G401 (cell line): ENCODE data around the gene SRRM2. TPM values are rescaled to one million over a fixed set of nuclear protein-coding genes. Genes with fewer than 3 reads are reported as not detected.

Source experiments
- DNase-seq: peaks from one replicate; pipeline ENCODE4 v3.0.0-alpha.2; 2015; ENCODE audit warnings: low spot score
- in situ Hi-C: cut with HindIII; loops from 2 replicates; pipeline ENCODE4 v1.10.0; 2016; ENCODE audit warnings: low sequenced_read_pairs, mixed read lengths
- total RNA-seq: library from RNA; depleted of rRNA; stranded (reverse); fragments of >200 nt; shearing (Covaris generic); gene quantifications from 2 replicates; pipeline ENCODE4 v1.2.3, GENCODE V29; 2014

Gene SRRM2
- total RNA-seq, 1 experiment from 2014 or later: 44.7 TPM

- in situ Hi-C loops: no loop called here
- no peak for DNase-seq
Observed at GRCh38 chr16:2771496-2772402, 19.3 kb downstream of the SRRM2 start.

GRCh38 chr16:2773188-2773968, 20.9 kb downstream of the SRRM2 start:
- DNase-seq: no peak
- in situ Hi-C loops: no loop called here

- peak; percentile 66 for DNase-seq
- in situ Hi-C loops: no loop called here
Observed at GRCh38 chr16:2774161-2774891, 21.9 kb downstream of the SRRM2 start.

DNA sequence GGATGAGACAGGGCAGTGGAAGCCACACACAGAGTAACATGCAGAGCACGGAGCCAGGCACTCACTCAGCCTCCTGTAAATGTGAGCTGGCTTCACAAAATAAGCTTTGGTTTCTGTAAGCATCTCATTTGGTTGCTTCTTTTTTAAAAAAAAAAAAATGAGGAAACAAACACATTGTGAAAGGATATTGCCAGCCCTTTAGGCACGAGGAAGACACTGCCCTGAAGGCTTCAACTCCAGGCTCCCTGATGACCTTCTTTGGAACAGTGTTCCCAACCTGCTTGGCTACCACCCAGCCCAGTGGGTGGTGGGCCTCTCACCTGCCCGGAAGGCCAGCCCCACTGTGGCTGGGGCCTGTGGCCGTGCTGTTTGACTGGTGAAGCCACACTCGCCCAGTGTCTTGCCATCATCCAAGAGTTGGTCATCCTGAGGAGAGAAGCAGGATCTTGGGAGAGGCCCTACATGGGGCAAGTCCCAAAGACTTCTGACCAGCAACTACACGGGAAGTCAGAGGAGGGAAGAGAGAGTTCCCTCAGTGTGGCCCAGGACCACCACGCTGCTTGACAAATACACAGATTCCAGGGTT, 22.8 kb downstream of the SRRM2 start:
- no peak for DNase-seq
- in situ Hi-C loops: no loop called here

GRCh38 chr16:2775765-2776499, 23.5 kb downstream of the SRRM2 start:
- in situ Hi-C loops: no loop called here
- DNase-seq: no peak

GRCh38 chr16:2776500-2777139, 24.2 kb downstream of the SRRM2 start:
- in situ Hi-C loops: no loop called here
- DNase-seq: no peak

DNA sequence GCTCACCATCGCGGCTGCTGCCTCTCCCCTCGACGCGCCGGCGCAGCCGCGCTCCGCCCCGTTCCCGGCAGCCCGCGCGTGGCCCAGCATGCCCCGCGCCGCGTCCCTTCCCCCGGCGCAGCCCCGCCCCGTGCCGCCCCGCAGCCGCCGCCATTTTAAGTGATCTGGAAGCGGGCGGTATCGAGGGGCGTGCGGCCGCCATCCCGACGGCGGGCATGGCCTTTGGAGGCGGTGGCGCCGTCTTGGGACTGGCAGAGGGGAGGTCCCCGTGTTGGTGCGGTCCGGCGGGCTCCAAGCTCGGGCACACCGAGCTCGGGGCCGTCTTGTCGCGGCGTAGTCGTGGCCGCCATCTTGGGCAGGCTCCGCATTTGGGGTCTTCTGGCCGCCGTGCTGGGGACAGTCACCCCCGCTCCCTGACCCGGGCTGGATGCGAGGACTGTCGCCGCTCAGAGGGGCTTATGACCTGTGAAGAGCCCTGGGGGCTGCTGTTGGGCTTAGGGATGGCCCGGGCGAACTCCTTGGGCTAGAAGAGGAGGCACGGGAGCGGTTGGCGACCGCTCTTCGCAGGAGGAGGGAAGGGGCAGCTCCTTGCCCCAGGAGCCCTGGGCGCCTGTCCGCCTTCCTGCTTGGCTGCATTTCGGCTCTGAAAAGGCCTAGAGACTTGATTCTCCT, 24.9 kb downstream of the SRRM2 start, which contains the start of gene ELOB:
TSS of gene ELOB (minus strand) at position 50 of the 672 bp plus-strand sequence. CDS start at position 9, 41 bp downstream.
- peak; percentile 73 for DNase-seq
- in situ Hi-C loops: no loop called here

GRCh38 chr16:2777903-2778629, 25.6 kb downstream of the SRRM2 start:
- peak; percentile 51 for DNase-seq
- in situ Hi-C loops: no loop called here

GRCh38 chr16:2778630-2778958, 26.2 kb downstream of the SRRM2 start:
- in situ Hi-C loops: no loop called here
- no peak for DNase-seq

GRCh38 chr16:2779151-2779920, 26.9 kb downstream of the SRRM2 start:
- no peak for DNase-seq
- in situ Hi-C loops: no loop called here

GRCh38 chr16:2779978-2780898, 27.8 kb downstream of the SRRM2 start:
- in situ Hi-C loops: no loop called here
- DNase-seq: no peak

DNA sequence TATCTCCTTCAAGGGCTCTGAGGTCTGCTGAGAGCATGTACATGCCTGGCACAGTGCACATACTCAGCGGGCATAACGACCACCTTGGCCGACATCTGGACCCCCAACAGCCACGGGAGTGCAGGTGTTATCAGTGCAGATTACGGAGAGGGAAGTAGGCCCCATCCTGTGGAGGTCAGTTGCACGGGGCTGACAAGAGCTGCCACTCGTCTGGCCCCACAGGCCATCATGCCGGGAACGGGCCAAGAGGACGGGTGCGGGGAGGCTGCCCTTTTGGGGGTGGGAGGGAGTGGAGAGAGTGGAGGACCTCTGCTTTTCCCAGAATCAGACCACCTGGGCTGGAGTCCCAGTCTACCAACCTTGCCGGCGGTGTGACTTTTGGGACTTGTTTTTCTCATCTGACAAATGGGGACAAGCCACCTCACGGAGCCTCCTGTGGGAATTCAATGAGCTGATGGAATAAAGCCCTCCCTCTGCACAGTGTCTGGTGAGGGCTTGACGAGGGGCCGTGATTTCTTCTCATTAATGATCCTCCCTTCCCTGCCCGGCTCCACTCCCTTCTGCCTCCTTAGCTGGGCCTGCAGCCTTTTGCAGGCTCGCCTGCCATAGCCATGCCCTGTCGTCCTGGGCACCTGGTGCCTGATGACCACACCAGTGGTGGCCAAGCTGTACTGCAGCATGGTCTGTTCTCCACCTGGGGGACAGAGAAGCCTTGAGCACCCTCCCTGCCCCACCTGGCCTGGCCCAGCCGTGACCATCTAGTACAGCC, 30.3 kb downstream of the SRRM2 start:
- in situ Hi-C loops: no loop called here
- DNase-seq: no peak

DNA sequence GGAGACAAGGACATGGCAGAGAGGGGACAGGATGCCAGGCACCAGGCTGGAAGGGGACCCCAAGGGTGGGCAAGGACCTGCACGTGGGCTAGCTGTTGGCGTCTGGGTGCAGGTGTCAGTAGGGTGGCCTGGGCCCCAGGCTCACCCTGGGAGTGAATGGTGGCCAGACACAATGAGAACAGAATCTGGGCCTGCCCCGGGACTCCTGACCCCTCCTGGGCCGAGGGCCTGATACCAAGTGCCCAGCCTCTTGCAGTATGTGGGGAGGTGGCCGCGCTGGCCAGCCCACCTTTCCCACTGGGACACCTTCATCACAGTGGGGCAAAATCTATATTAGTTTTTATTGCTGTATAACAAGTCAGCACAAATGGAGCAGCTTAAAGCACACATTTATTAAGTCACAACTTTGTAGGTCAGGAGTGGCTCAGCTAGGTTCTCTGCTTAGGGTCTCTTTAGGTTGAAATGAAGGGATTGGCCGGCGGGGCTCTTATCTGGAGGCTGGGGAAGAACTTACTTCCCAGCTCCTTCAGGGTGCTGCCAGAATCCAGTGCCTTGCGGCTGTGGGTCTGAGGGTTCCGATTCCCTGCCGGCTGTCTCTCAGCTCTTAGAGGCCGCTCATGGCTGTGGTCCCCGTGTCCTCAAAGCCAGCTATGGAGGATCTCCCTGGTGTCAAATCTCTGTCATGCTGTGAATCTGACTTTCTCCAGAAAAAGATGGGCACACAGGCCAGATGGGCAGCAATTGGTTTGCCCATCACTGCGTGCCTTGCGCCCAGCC, 31.3 kb downstream of the SRRM2 start:
- DNase-seq: no peak
- in situ Hi-C loops: no loop called here
